ENCODE results near the gene ZNF346.

DNA sequence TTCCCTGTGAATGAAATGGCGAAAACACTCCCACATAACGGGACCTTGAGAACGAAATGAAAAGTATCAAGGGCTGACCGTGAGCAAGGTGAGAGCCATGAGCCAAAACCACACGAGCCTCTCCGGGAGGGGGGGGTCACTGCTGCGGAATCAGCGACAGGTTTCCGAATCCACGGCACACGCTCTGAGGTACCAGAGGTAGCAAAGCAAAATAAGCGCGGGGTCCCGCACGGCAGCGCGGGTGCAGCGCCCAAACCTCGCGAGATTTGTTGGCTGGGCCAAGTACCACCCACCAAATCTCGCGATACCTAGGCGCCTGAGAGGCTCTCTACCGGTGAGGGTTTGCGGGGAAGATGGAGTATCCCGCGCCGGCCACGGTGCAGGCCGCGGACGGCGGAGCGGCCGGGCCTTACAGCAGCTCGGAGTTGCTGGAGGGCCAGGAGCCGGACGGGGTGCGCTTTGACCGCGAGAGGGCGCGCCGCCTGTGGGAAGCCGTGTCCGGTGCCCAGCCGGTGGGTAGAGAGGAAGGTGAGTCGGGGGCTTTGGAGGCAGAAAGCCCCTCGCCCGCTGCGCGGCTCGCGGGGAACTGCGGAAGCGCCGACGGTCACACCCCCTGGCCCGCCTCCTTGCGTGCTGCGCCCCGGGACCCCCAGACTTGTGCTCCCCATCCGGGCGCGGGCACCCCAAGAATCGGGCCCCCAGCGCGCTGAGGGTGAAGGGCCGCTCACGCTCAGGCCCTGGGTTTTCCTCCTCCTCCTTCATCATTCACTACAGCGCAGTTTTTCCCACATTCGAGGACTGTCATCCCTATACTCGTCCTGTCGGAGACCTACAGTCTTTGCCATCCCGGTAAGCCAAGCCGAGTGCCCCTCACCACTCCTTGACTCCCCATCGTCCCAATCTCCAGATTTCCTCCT lies at the start of gene ZNF346:
- TF ChIP-seq, protein P1, sequence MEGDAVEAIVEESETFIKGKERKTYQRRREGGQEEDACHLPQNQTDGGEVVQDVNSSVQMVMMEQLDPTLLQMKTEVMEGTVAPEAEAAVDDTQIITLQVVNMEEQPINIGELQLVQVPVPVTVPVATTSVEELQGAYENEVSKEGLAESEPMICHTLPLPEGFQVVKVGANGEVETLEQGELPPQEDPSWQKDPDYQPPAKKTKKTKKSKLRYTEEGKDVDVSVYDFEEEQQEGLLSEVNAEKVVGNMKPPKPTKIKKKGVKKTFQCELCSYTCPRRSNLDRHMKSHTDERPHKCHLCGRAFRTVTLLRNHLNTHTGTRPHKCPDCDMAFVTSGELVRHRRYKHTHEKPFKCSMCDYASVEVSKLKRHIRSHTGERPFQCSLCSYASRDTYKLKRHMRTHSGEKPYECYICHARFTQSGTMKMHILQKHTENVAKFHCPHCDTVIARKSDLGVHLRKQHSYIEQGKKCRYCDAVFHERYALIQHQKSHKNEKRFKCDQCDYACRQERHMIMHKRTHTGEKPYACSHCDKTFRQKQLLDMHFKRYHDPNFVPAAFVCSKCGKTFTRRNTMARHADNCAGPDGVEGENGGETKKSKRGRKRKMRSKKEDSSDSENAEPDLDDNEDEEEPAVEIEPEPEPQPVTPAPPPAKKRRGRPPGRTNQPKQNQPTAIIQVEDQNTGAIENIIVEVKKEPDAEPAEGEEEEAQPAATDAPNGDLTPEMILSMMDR (IDR thresholded peaks at IDR 0.05; ENCODE audit: borderline replicate concordance, extremely low read depth, low read length, poor library complexity, severe bottlenecking): peak; percentile 51
- no peak for TF ChIP-seq EZH2 (IDR thresholded peaks at IDR 0.05; ENCODE audit: borderline replicate concordance, low read depth, low read length, severe bottlenecking)
